ENCODE results near the gene ABCC11. TPM values are rescaled to one million over a fixed set of nuclear protein-coding genes. Genes with fewer than 3 reads are reported as not detected.

The ABCC11 gene
- total and polyA plus RNA-seq, 7 donors: 0.14 to 0.28 TPM; not detected in 5

GRCh38 chr16:48138543-48138942 lies 108.8 kb downstream of the ABCC11 start:
- no peaks in the 10 kb centered on the region for H3K9me3 ChIP-seq
- 79 to 85% methylated on average over 2 of the region's 2 CpGs for WGBS, 2 donors
- no peak overlapping the region for H3K27ac ChIP-seq
- H3K4me3 ChIP-seq: no peak overlapping the region
- H3K27me3 ChIP-seq: no peaks in the 10 kb centered on the region
- H3K4me1 ChIP-seq: no peaks in the 10 kb centered on the region
- H3K36me3 ChIP-seq: no peaks in the 10 kb centered on the region
- DNase-seq: no peak
- TF ChIP-seq POLR2AphosphoS5 (IDR thresholded peaks at IDR 0.05) (no peak), POLR2A (IDR thresholded peaks at IDR 0.05) (no peak), EP300 (IDR thresholded peaks at IDR 0.05) (no peak), CTCF (IDR thresholded peaks at IDR 0.05) (no peak)
- intact Hi-C loops (cut with DNase I): no loop called here

DNA sequence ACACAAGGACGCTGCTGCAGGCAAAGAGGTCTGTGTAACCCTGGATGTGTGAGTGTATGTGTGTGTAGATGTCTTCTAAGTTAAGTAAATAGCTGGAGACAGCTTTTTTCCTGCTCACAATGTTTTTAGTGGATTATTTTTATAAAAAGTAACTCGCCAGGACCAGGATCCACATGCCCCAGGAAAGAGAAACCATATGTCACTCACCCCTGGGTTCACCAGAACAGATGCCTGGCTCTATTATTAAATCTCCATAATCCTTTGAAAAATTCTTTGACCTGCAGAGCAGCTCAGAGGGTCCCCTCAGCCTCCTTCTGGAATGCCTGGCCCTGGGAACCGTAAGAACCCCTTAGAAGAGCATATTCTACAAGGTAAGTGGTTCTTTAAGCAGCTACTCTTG lies 109.5 kb downstream of the ABCC11 start:
- Histone ChIP-seq H3K27me3 (no peaks in the 10 kb centered on the region), H3K36me3 (no peaks in the 10 kb centered on the region), H3K9me3 (no peaks in the 10 kb centered on the region), H3K4me1 (no peaks in the 10 kb centered on the region), H3K4me3 (no peak overlapping the region), H3K27ac (no peak overlapping the region)
- no peak for TF ChIP-seq CTCF (IDR thresholded peaks at IDR 0.05)
- no peak for TF ChIP-seq POLR2A (IDR thresholded peaks at IDR 0.05)
- no peak for TF ChIP-seq EP300 (IDR thresholded peaks at IDR 0.05)
- no peak for TF ChIP-seq POLR2AphosphoS5 (IDR thresholded peaks at IDR 0.05)
- no peak for DNase-seq
- 81 to 87% methylated on average over 3 of the region's 3 CpGs for WGBS, 2 donors
- intact Hi-C loops (cut with DNase I): no loop called here

DNA sequence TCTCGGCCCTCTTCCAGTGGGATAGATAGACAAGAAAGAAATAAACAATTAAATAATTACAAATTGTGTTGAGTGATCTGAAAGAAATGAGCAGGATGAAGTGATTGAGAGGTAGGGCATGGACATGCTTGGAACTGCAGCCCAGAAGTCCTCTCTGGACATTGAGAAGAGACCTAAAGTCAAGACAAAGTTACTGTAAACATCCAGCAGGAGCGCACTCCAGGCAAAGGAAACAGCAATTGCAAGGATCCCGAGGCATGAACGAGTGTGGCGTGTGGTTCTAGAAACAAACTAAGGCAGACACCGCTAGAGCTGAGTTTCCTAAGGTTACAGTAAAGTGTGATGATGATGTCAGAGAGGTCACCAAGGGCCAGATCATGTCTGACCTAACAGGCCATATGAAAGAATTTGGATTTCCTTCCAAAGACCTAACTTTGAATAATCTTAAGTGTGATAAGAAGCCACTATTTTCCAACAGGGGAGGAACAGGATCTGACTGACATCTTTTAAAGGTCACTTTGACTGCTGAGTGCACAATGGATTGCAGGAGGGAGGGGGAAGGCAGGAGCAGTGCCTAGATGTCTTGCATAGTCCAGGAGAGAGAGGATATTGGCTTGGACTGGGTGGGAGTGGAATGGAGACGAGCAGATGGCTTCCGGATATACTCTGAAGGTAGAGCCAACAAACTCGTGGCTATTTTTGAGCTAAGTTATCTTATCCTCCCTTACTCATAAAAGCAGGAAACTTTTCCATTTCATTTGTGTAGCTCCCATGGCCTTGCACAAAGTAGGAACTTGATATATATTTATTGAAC lies 110.6 kb downstream of the ABCC11 start:
- Histone ChIP-seq H3K9me3 (no peaks in the 10 kb centered on the region), H3K4me1 (no peaks in the 10 kb centered on the region), H3K27ac (no peak overlapping the region), H3K36me3 (no peaks in the 10 kb centered on the region), H3K4me3 (no peak overlapping the region), H3K27me3 (no peaks in the 10 kb centered on the region)
- no peak for TF ChIP-seq CTCF (IDR thresholded peaks at IDR 0.05)
- intact Hi-C loops (cut with DNase I): no loop called here
- DNase-seq: no peak
- WGBS, 2 donors: 61 to 75% methylated on average over 9 of the region's 9 CpGs

DNA sequence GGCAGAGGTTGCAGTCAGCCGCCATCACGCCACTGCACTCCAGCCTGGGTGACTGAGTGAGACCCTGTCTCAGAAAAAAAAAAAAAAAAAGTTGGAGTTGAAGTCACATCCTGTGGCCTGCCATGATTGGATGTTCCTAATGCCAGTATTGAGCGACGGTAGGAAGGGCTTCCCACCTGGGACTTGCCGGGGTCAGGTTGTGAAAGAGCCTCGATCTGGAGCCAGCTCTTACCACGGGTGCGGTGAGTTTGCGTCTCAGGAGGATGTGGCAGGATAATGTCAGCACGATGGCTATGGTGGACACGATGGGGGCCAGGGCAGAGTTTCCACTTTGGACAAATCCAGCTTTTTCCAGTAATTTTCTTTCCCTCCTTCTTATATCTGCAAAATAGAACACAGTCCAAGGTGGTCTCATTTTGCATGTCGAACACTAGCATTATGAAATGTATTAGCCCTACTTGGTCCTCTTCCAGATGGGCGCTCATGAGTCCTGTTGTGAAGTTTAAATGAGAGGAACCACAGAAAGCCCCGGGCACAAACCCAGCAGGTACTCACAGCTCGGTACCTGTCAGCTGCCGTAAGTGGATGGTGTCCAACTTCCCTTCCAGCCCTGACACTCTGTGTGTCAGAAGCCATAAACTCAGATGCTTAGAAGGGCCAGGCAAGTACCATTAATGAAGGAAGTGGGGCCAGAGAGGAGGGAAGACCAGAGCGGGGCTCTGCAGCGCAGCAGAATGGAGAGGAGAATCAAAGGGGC lies 113.7 kb downstream of the ABCC11 start:
- no peak for TF ChIP-seq POLR2AphosphoS5 (IDR thresholded peaks at IDR 0.05)
- TF ChIP-seq EP300 (IDR thresholded peaks at IDR 0.05): no peak
- TF ChIP-seq CTCF (IDR thresholded peaks at IDR 0.05): no peak
- WGBS, 2 donors: 79 to 90% methylated on average over 18 of the region's 18 CpGs
- Histone ChIP-seq H3K27ac (no peak overlapping the region), H3K27me3 (no peaks in the 10 kb centered on the region), H3K36me3 (no peaks in the 10 kb centered on the region), H3K9me3 (no peaks in the 10 kb centered on the region), H3K4me1 (no peaks in the 10 kb centered on the region), H3K4me3 (no peak overlapping the region)
- DNase-seq: no peak
- intact Hi-C loops (cut with DNase I): no loop called here

Measured in sigmoid colon (tissue), 7 donors.